Mesendoderm (in vitro differentiated cells): ENCODE data around the gene YPEL1.

Experiments
- DNase-seq: peaks from one replicate; pipeline ENCODE4 v3.0.0; 2013
- H2AK5ac ChIP-seq: 2 replicates; pipeline ENCODE4 v1.6.1; 2013; ENCODE audit warnings: low read length, inconsistent platforms
- H2BK120ac ChIP-seq: 2 replicates; pipeline ENCODE4 v1.6.1; 2013; ENCODE audit warnings: low read depth, mild to moderate bottlenecking, low read length, moderate library complexity, mixed read lengths
- H2BK15ac ChIP-seq: replicated peaks from 2 replicates; pipeline ENCODE4 v1.6.1; 2013; ENCODE audit warnings: low read depth, mild to moderate bottlenecking, moderate library complexity
- H2BK5ac ChIP-seq: 2 replicates; pipeline ENCODE4 v1.6.1; 2013; ENCODE audit warnings: low read length, inconsistent platforms
- H3K18ac ChIP-seq: 2 replicates; pipeline ENCODE4 v1.6.1; 2013; ENCODE audit warnings: mild to moderate bottlenecking, low read length, mixed read lengths
- H3K23ac ChIP-seq: one replicate; pipeline ENCODE4 v1.6.1; 2013; ENCODE audit warnings: low read length
- H3K27ac ChIP-seq: 2 replicates; pipeline ENCODE4 v1.5.1; 2013; ENCODE audit warnings: low read depth, mild to moderate bottlenecking, inconsistent platforms, low read length, moderate library complexity
- H3K27me3 ChIP-seq: 2 replicates; pipeline ENCODE4 v1.6.1; 2013; ENCODE audit warnings: low read length, control low read depth, mild to moderate bottlenecking, inconsistent platforms; ENCODE audit not compliant: insufficient read depth, poor library complexity
- H3K36me3 ChIP-seq: 2 replicates; pipeline ENCODE4 v1.6.1; 2013; ENCODE audit warnings: low read length, inconsistent platforms; ENCODE audit not compliant: control insufficient read depth, insufficient read depth
- H3K4ac ChIP-seq: one replicate; pipeline ENCODE4 v1.6.1; 2013; ENCODE audit warnings: low read depth, mild to moderate bottlenecking, low read length, moderate library complexity
- H3K4me1 ChIP-seq: 2 replicates; pipeline ENCODE4 v1.6.1; 2013; ENCODE audit warnings: low read depth, low read length, inconsistent platforms; ENCODE audit not compliant: control insufficient read depth
- H3K4me2 ChIP-seq: 2 replicates; pipeline ENCODE4 v1.6.1; 2013; ENCODE audit warnings: low read length
- H3K4me3 ChIP-seq: 2 replicates; pipeline ENCODE4 v1.5.1; 2013; ENCODE audit warnings: mild to moderate bottlenecking, low read length
- H3K56ac ChIP-seq: one replicate; pipeline ENCODE4 v1.6.1; 2013; ENCODE audit warnings: low read length
- H3K79me1 ChIP-seq: 2 replicates; pipeline ENCODE4 v1.6.1; 2013; ENCODE audit warnings: low read length, inconsistent platforms
- H3K79me2 ChIP-seq: 2 replicates; pipeline ENCODE4 v1.6.1; 2013; ENCODE audit warnings: mild to moderate bottlenecking, low read length; ENCODE audit not compliant: control insufficient read depth, insufficient read depth
- H3K9ac ChIP-seq: 2 replicates; pipeline ENCODE4 v1.6.1; 2013; ENCODE audit warnings: low read length, inconsistent platforms
- H4K5ac ChIP-seq: one replicate; pipeline ENCODE4 v1.6.1; 2013; ENCODE audit warnings: low read length
- H4K8ac ChIP-seq: one replicate; pipeline ENCODE4 v1.6.1; 2013; ENCODE audit warnings: low read depth, mild to moderate bottlenecking, control low read depth, low read length, moderate library complexity
- WGBS: extraction: QIAGEN DNeasy Blood & Tissue Kit; methylation state at CpG from one replicate; pipeline ENCODE4 v1.1.7; 2013; ENCODE audit warnings: low lambda C conversion rate, missing lambda C conversion rate; ENCODE audit not compliant: insufficient coverage; ENCODE audit errors: extremely low coverage; 5-methylcytosine and 5-hydroxymethylcytosine counted together

Gene YPEL1

DNA sequence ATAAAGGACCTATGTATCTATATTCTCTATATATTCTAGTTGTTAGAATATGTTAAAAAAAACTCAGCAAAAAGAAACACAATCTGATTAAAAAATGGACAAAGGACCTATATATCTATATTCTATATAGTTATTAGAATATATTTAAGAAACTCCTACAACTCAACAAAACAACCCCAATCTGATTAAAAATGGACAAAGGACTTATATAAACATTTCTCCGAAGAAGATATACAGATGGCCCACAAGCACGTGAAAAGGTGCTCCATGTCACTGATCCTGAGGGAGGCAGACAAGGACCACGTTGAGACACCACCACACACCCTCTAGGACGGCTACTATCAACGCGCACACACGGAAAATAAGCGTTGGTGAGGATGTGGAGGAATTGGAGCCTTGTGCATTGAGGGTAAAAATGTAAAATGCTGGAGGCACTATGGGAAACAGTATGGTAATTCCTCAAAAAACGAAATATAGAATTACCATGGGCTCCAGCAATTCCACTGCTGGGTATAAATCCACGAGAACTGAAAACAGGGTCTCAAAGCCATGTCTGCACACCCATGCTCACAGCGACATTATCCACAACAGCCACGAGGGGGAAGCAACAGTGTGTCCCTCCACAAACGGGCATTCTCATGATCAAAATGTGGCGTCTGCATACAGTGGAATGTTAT, 22.7 kb downstream of the YPEL1 start:
- Histone ChIP-seq H2BK120ac (no peak overlapping the region), H4K5ac (no peak overlapping the region), H3K4me3 (no peak overlapping the region), H3K79me1 (no peaks in the 10 kb centered on the region), H3K9ac (no peak overlapping the region), H2AK5ac (no peak overlapping the region), H3K23ac (no peak overlapping the region), H3K27ac (no peak overlapping the region), H2BK5ac (no peak overlapping the region), H3K4ac (no peak overlapping the region), H3K56ac (no peak overlapping the region), H3K4me1 (no peaks in the 10 kb centered on the region), H3K27me3 (no peaks in the 10 kb centered on the region), H4K8ac (no peak overlapping the region), H3K79me2 (no peaks in the 10 kb centered on the region), H3K18ac (no peak overlapping the region), H2BK15ac (no peak overlapping the region), H3K4me2 (no peak overlapping the region), H3K36me3 (no peaks in the 10 kb centered on the region)
- no CpG with 5 or more reads among the region's 14 CpGs for WGBS
- peak; percentile 89 for DNase-seq

DNA sequence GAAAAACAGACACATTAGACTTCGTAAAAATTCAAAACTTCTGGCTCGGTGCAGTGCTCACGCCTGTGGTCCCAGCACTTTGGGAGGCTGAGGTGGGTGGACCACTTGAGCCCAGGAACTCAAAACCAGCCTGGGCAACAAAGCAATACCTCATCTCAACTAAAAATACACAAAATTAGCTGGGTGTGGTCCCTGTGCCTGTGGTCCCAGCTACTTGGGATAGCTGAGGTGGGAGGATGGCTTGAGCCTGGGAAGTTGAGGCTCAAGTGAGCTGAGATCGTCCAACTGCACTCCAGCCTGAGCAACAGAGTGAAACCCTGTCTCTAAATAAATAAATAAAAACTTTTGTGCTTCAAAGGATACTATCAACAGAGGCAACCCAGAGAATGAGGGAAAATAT, 23.7 kb downstream of the YPEL1 start:
- Histone ChIP-seq H3K4ac (no peak overlapping the region), H2BK5ac (no peak overlapping the region), H4K8ac (no peak overlapping the region), H2BK15ac (no peak overlapping the region), H3K23ac (no peak overlapping the region), H2AK5ac (no peak overlapping the region), H4K5ac (no peak overlapping the region), H3K4me1 (no peaks in the 10 kb centered on the region), H3K36me3 (no peaks in the 10 kb centered on the region), H3K27me3 (no peaks in the 10 kb centered on the region), H3K27ac (no peak overlapping the region), H3K79me1 (no peaks in the 10 kb centered on the region), H3K56ac (no peak overlapping the region), H3K9ac (no peak overlapping the region), H3K4me2 (no peak overlapping the region), H2BK120ac (no peak overlapping the region), H3K79me2 (no peaks in the 10 kb centered on the region), H3K4me3 (no peak overlapping the region), H3K18ac (no peak overlapping the region)
- WGBS = no CpG with 5 or more reads among the region's 4 CpGs
- no peak for DNase-seq

DNA sequence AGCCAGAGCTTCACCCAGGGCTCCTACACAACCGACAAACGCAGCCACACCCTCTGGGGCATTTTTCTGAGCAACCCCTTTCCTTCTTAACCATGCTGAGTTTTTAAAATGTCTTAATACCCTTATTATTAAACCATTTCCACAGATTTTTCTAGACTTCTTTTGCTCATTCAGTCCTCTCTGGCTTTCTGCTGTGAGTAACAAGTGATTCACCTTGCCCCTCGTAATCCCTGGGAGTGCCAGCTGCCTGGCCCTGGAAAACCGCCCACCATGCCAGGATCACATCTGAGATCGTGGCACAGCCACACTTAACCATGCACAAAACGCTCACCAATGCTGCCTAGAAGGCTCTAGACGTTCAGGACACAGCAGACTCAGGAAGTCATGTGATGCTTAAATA, 25.4 kb downstream of the YPEL1 start:
- Histone ChIP-seq H3K4me3 (no peak overlapping the region), H2AK5ac (no peak overlapping the region), H3K23ac (no peak overlapping the region), H3K27me3 (no peaks in the 10 kb centered on the region), H3K18ac (no peak overlapping the region), H3K36me3 (no peaks in the 10 kb centered on the region), H3K9ac (no peak overlapping the region), H3K4ac (no peak overlapping the region), H3K79me1 (no peaks in the 10 kb centered on the region), H2BK120ac (no peak overlapping the region), H2BK5ac (no peak overlapping the region), H3K56ac (no peak overlapping the region), H3K4me1 (no peaks in the 10 kb centered on the region), H3K79me2 (no peaks in the 10 kb centered on the region), H4K8ac (no peak overlapping the region), H3K4me2 (no peak overlapping the region), H2BK15ac (no peak overlapping the region), H3K27ac (no peak overlapping the region), H4K5ac (no peak overlapping the region)
- no peak for DNase-seq
- WGBS = no CpG with 5 or more reads among the region's 7 CpGs

GRCh38 chr22:21709688-21710087, 25.9 kb downstream of the YPEL1 start:
- Histone ChIP-seq H2BK5ac (no peak overlapping the region), H3K27ac (no peak overlapping the region), H2AK5ac (no peak overlapping the region), H2BK120ac (no peak overlapping the region), H3K9ac (no peak overlapping the region), H3K4ac (no peak overlapping the region), H3K4me2 (no peak overlapping the region), H3K18ac (no peak overlapping the region), H3K79me1 (no peaks in the 10 kb centered on the region), H4K8ac (no peak overlapping the region), H2BK15ac (no peak overlapping the region), H3K36me3 (no peaks in the 10 kb centered on the region), H3K56ac (no peak overlapping the region), H3K27me3 (no peaks in the 10 kb centered on the region), H3K4me3 (no peak overlapping the region), H4K5ac (no peak overlapping the region), H3K79me2 (no peaks in the 10 kb centered on the region), H3K4me1 (no peaks in the 10 kb centered on the region), H3K23ac (no peak overlapping the region)
- no peak for DNase-seq
- WGBS = no CpG with 5 or more reads among the region's 8 CpGs

DNA sequence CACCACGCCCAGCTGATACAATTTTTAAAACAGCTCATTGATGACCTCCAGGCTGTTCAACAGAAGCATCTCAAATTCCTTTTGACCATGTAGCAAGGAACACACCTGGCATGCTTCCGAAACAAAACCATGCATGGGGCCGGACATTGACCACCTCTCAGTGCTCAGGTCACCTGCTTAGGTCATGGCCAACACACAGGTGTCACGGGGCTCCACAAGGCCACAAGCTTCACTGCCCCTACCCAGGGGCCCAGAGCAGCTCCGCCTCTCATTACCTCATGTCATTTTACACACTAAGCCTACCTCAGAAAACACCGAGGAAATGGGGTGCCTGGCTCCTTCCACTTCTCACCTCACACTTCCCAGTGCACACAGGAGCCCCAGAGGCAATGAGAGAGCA, 26.6 kb downstream of the YPEL1 start:
- H3K4me2 ChIP-seq = no peak overlapping the region

DNA sequence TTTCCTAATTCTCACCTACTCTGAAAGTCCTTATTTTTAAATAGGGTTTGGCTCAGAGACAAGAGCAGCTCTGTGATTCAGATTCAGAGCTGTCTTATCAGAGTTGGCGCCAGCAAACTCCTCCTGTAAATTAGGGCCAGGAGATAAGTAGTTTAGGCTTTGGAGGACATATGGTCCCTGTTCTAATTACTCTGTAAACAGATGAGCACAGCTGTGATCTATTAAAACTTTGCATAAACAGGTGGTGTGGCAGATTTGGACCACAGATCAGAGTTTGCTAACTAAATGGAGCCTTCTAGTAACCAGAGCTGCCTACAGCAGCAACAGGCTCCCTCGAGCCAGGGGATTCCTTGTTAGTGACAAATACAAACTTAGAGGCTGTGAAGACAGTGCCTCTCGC, 27.9 kb downstream of the YPEL1 start:
- Histone ChIP-seq H3K56ac (no peak overlapping the region), H3K4ac (no peak overlapping the region), H3K27me3 (no peaks in the 10 kb centered on the region), H2BK15ac (no peak overlapping the region), H2BK120ac (no peak overlapping the region), H3K18ac (no peak overlapping the region), H3K4me1 (no peaks in the 10 kb centered on the region), H3K79me2 (no peaks in the 10 kb centered on the region), H3K4me2 (no peak overlapping the region), H4K5ac (no peak overlapping the region), H2AK5ac (no peak overlapping the region), H3K4me3 (no peak overlapping the region), H3K36me3 (no peaks in the 10 kb centered on the region), H3K9ac (no peak overlapping the region), H4K8ac (no peak overlapping the region), H3K79me1 (no peaks in the 10 kb centered on the region), H3K27ac (no peak overlapping the region), H2BK5ac (no peak overlapping the region), H3K23ac (no peak overlapping the region)
- DNase-seq = peak; percentile 70
- WGBS = no CpG with 5 or more reads among the region's 3 CpGs

More for the DNA sequence above, 26.6 kb downstream of the YPEL1 start:
- Histone ChIP-seq H3K27ac (no peak overlapping the region), H3K9ac (no peak overlapping the region), H4K8ac (no peak overlapping the region), H2AK5ac (no peak overlapping the region), H3K79me2 (no peaks in the 10 kb centered on the region), H2BK120ac (no peak overlapping the region), H3K4me1 (no peaks in the 10 kb centered on the region), H3K4ac (no peak overlapping the region), H3K79me1 (no peaks in the 10 kb centered on the region), H3K27me3 (no peaks in the 10 kb centered on the region), H3K18ac (no peak overlapping the region), H3K23ac (no peak overlapping the region), H4K5ac (no peak overlapping the region), H3K4me3 (no peak overlapping the region), H3K56ac (no peak overlapping the region), H2BK5ac (no peak overlapping the region), H3K36me3 (no peaks in the 10 kb centered on the region), H2BK15ac (no peak overlapping the region)
- WGBS = no CpG with 5 or more reads among the region's 6 CpGs
- no peak for DNase-seq
